ENCODE measurements around the gene CCDC148.

CCDC148 gene

GRCh38 chr2:158456309-158457066 lies at the start of gene CCDC148, which contains the start of gene PKP4:
Gene CCDC148 (minus strand): TSS chr2:158456753. CDS start chr2:158456439, 314 bp downstream.
Gene PKP4 (plus strand): TSS chr2:158456952. CDS start chr2:158533185, 76,233 bp downstream.
- peak; percentile 64 for DNase-seq (ENCODE audit: low read depth)

DNA sequence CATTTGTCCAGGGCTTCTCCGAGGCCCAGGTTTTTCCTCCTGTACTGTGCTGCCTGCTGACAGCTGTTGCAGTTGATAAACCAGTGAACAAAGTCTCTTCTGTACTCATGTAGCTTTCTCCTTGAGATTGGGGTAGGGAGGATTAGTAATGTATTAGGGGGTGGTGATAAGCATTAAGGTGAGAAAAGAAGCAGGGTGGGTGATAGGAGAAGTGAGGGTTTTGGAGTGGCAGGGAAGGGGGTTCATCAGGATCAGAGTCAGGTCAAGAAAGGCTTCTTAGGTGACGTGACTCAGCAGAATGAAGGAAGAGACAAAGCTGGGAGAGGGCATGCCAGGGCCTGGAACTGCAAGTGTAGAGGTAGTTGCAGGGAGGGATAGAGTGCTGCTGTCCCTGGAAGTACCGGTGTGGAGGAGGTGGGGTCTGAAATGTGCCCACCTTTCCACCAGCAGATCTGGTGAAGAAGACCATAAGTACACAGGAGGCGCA lies 48.9 kb upstream of the CCDC148 start:
- no peak overlapping the region for H3K4me3 ChIP-seq (ENCODE audit: low read depth, low read length)
- no peak for TF ChIP-seq CTCF (IDR thresholded peaks at IDR 0.05; ENCODE audit: control insufficient read depth, extremely low read depth, insufficient read depth)
- no peak for DNase-seq (ENCODE audit: low read depth)

More at GRCh38 chr2:158456309-158457066, at the start of gene CCDC148, which contains the start of gene PKP4:
- H3K4me3 ChIP-seq (ENCODE audit: low read depth, low read length): peak within 1 kb of the TSS; percentile 80
- TF ChIP-seq CTCF (IDR thresholded peaks at IDR 0.05; ENCODE audit: control insufficient read depth, extremely low read depth, insufficient read depth): peak; percentile 23; the same call in 1 of the 2 replicates

DNA sequence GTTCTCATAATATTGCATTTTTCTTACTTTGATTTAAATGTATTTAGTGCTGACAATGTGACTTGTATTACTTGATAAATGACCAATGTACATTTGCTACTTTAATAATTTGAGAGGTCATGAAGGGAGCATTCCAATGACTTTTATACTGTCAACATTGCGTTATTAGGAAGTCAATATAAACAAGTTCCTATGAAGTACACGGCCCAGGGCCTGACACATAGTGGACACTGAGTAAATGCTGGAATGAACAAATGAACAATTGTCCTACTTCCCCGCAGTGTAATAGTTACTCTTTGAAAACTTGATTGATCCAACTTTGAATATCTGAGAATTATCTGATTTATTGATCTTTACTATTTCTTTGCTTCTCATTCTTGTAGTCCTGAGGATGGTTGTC lies 47.5 kb upstream of the CCDC148 start:
- no peak for DNase-seq (ENCODE audit: low read depth)
- no peak for TF ChIP-seq CTCF (IDR thresholded peaks at IDR 0.05; ENCODE audit: control insufficient read depth, extremely low read depth, insufficient read depth)
- no peak overlapping the region for H3K4me3 ChIP-seq (ENCODE audit: low read depth, low read length)

DNA sequence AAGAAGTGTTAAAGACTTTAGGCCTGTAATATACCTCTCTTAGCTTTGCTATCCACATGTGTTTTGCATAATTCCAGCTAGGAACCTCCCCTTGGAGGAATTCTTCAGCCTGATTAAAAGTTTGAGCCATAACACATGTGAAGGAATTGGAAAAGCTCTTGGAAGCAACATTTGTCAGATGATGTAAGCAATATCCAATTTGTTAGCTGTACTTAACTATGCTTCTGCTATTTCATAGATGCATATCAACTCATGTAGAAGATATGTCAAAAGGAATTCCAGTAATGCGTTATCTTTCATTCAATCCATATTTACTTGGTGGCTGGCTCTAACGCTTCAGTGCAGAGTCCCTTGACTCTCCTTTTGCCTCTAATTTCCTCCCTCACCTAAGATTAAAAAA lies 46.4 kb upstream of the CCDC148 start:
- no peak for DNase-seq (ENCODE audit: low read depth)
- TF ChIP-seq CTCF (IDR thresholded peaks at IDR 0.05; ENCODE audit: control insufficient read depth, extremely low read depth, insufficient read depth): no peak

DNA sequence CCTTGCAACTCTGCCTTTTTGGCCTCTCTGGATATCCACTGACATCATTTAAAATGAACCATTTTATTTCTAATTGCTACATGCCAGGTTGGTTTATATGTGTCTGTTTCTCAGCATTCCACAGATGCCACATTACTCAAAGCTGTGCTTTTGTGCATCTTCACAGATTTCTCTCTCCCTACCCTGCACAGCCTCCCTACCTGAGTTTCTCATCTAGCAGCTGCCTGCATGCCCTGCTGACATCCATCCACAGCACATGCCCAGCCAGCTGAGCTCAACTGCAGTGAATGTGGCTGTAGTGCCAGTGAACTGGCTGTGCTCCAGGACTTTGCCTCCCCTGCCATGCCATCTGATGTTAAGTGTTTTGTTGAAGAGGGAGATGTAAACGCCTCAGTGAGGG lies 44.7 kb upstream of the CCDC148 start:
- no peak for TF ChIP-seq CTCF (IDR thresholded peaks at IDR 0.05; ENCODE audit: control insufficient read depth, extremely low read depth, insufficient read depth)
- DNase-seq (ENCODE audit: low read depth): no peak

More for the DNA sequence above, 46.4 kb upstream of the CCDC148 start:
- H3K4me3 ChIP-seq (ENCODE audit: low read depth, low read length): no peak overlapping the region

GRCh38 chr2:158500333-158500732 lies 43.8 kb upstream of the CCDC148 start:
- DNase-seq (ENCODE audit: low read depth): no peak
- H3K4me3 ChIP-seq (ENCODE audit: low read depth, low read length): no peak overlapping the region
- TF ChIP-seq CTCF (IDR thresholded peaks at IDR 0.05; ENCODE audit: control insufficient read depth, extremely low read depth, insufficient read depth): no peak

More for the DNA sequence above, 44.7 kb upstream of the CCDC148 start:
- no peak overlapping the region for H3K4me3 ChIP-seq (ENCODE audit: low read depth, low read length)

Measured in LNCaP clone FGC (cell line).